K562 (cell line): ENCODE measurements around the gene LONP1. TPM values are rescaled to one million over a fixed set of nuclear protein-coding genes. Genes with fewer than 3 reads are reported as not detected.

ENCODE experiments used
- ATAC-seq: fragments of 200-7000 bp; cut with Tn5 transposase; 3 replicates; pipeline ENCODE4 v1.9.1; 2020; ENCODE audit warnings: moderate library complexity
- BruUV-seq: library from RNA; stranded (reverse); fragments of 400-500 nt; replicated peaks from 2 replicates; lab custom pipeline; 2021; lab: Mats Ljungman, UMichigan
- CTCF ChIA-PET: fragments of 300-600 bp; formaldehyde crosslinking; extraction: SDS; loops from one replicate; lab custom pipeline; 2021; ENCODE audit warnings: low intra/inter-chr PET ratio; lab: Yijun Ruan, JAX
- POLR2A ChIA-PET: fragments of 300-600, 350-650 bp; sonication (Branson Sonifier 250); formaldehyde crosslinking; extraction: SDS; loops from one replicate; lab custom pipeline; 2021; ENCODE audit warnings: antibody characterized with exemption, inconsistent platforms; lab: Yijun Ruan, JAX
- DNase-seq, 4 experiments: peaks; one replicate each; pipeline versions ENCODE4 v3.0.0 to v3.0.0-alpha.2; 2011 to 2018; ENCODE audit warnings: low spot score in 3 of 4, mixed read lengths in 3 of 4; ENCODE audit errors: extremely low read depth in 1 of 4
- FAIRE-seq: peaks from 2 replicates; lab custom pipeline; 2011; peaks lifted over from hg19 to GRCh38; lab: Jason Lieb, UNC
- H2AFZ ChIP-seq: 2 replicates; pipeline ENCODE4 v1.6.0; 2011; ENCODE audit warnings: low read depth, low read length, control low read depth, inconsistent platforms
- H3K27ac ChIP-seq: fragments of 200-600 bp; 3 replicates; pipeline ENCODE4 v1.8.0; 2011; ENCODE audit warnings: low read depth, mild to moderate bottlenecking, control low read depth, inconsistent platforms, low read length, moderate library complexity, mixed read lengths; ENCODE audit errors: extremely low read depth
- H3K27me3 ChIP-seq, 2 experiments: fragments of 300-600 bp in 1 of 2; 2 replicates in 1 of 2; 3 replicates in 1 of 2; pipeline versions ENCODE4 v1.6.0 to v1.8.0; 2011; ENCODE audit warnings: inconsistent platforms in 2 of 2, low read length in 2 of 2, mild to moderate bottlenecking in 1 of 2, mixed read lengths in 1 of 2, moderate library complexity in 1 of 2; ENCODE audit not compliant: control insufficient read depth in 2 of 2, insufficient read depth in 2 of 2
- H3K36me3 ChIP-seq: fragments of 300-600 bp; 3 replicates; pipeline ENCODE4 v1.8.0; 2011; ENCODE audit warnings: mild to moderate bottlenecking, low read length, inconsistent platforms; ENCODE audit not compliant: control insufficient read depth, insufficient read depth
- H3K4me1 ChIP-seq, 2 experiments: fragments of 200-600 bp in 1 of 2; replicated peaks in 1 of 2; 2 replicates in 1 of 2; 3 replicates in 1 of 2; pipeline versions ENCODE4 v1.5.1 to v1.8.0; 2011; ENCODE audit warnings: inconsistent platforms in 2 of 2, low read length in 2 of 2, mild to moderate bottlenecking in 1 of 2, mixed read lengths in 1 of 2, moderate library complexity in 1 of 2; ENCODE audit not compliant: control insufficient read depth in 2 of 2, insufficient read depth in 2 of 2
- H3K4me2 ChIP-seq: 2 replicates; pipeline ENCODE4 v1.6.1; 2011; ENCODE audit warnings: low read length, control low read depth, inconsistent platforms, mixed read lengths; ENCODE audit not compliant: insufficient read depth
- H3K4me3 ChIP-seq: fragments of 200-600 bp; sonication (generic), shearing (Covaris generic); 2 replicates; pipeline ENCODE4 v1.5.1; 2016; ENCODE audit warnings: control low read depth, inconsistent platforms
- H3K79me2 ChIP-seq: fragments of 200-600 bp; 3 replicates; pipeline ENCODE4 v1.8.0; 2011; ENCODE audit warnings: low read length, inconsistent platforms; ENCODE audit not compliant: control insufficient read depth, insufficient read depth
- H3K9ac ChIP-seq, 2 experiments: 2 replicates each; pipeline versions ENCODE4 v1.6.0 to v1.6.1; 2011; ENCODE audit warnings: low read depth in 2 of 2, low read length in 2 of 2, control low read depth in 1 of 2, inconsistent platforms in 1 of 2, mild to moderate bottlenecking in 1 of 2, mixed read lengths in 1 of 2; ENCODE audit not compliant: insufficient read depth in 1 of 2
- H3K9me1 ChIP-seq: one replicate; pipeline ENCODE4 v1.6.0; 2011; ENCODE audit warnings: inconsistent platforms, mild to moderate bottlenecking, low read length, moderate library complexity; ENCODE audit not compliant: control insufficient read depth, insufficient read depth
- H3K9me3 ChIP-seq: replicated peaks from 2 replicates; pipeline ENCODE4 v1.5.1; 2011; ENCODE audit warnings: low read depth, low read length, inconsistent platforms; ENCODE audit not compliant: control insufficient read depth, insufficient read depth
- H4K20me1 ChIP-seq: replicated peaks from 2 replicates; pipeline ENCODE4 v1.6.1; 2011; ENCODE audit warnings: low read length, inconsistent platforms, mixed read lengths; ENCODE audit not compliant: control insufficient read depth, insufficient read depth
- ESRRB ChIP-seq: fragments of 250-450 bp; sonication (Bioruptor Pico); IDR thresholded peaks from 2 replicates; pipeline ENCODE4 v1.5.0; 2020; ENCODE audit warnings: mild to moderate bottlenecking, moderate library complexity, borderline replicate concordance
- EWSR1 ChIP-seq: fragments of 450-650 bp; IDR thresholded peaks from 2 replicates; pipeline ENCODE4 v1.6.1; 2018; ENCODE audit warnings: borderline replicate concordance, mild to moderate bottlenecking, low read depth, moderate library complexity; ENCODE audit not compliant: partially characterized antibody
- MYNN ChIP-seq, 2 experiments: sonication (generic); formaldehyde crosslinking in 1 of 2; IDR thresholded peaks; 2 replicates each; pipeline versions ENCODE4 v1.5.0 to v1.6.1; 2016 to 2020; ENCODE audit warnings: antibody characterized with exemption in 1 of 2, missing genetic modification reagents in 1 of 2
- PCBP1 ChIP-seq: fragments of 200-400 bp; formaldehyde crosslinking; IDR thresholded peaks from 2 replicates; pipeline ENCODE4 v1.6.1; 2018; ENCODE audit warnings: mild to moderate bottlenecking, low read depth, low read length; ENCODE audit not compliant: poor library complexity, severe bottlenecking
- POLR2AphosphoS2 ChIP-seq: IDR thresholded peaks from 2 replicates; pipeline ENCODE4 v1.6.1; 2012; ENCODE audit warnings: low read length, improper control_type of control experiment
- SP1 ChIP-seq: sonication (generic); formaldehyde crosslinking; IDR thresholded peaks from 2 replicates; pipeline ENCODE4 v1.8.1; 2022; ENCODE audit warnings: mild to moderate bottlenecking, missing genetic modification reagents
- WGBS: fragments of 100-300 bp; shearing (Covaris generic); methylation state at CpG from one replicate; pipeline ENCODE4 v1.1.6; 2016; ENCODE audit warnings: low coverage, mixed read lengths; ENCODE audit not compliant: insufficient coverage; ENCODE audit errors: missing lambda C conversion rate; 5-methylcytosine and 5-hydroxymethylcytosine counted together
- in situ Hi-C: fragments of 300-500 bp; cut with MboI; formaldehyde crosslinking; loops from 4 replicates; pipeline ENCODE4 v1.15.0; 2018; ENCODE audit warnings: inconsistent platforms, mixed read lengths
- intact Hi-C: fragments of 100-400 bp; cut with micrococcal nuclease; formaldehyde crosslinking; loops from 2 replicates; pipeline ENCODE4 v1.14.2; 2022
- polyA plus RNA-seq, 8 experiments: library from polyadenylated mRNA; depleted of rRNA in 4 of 8; stranded (reverse) in 5 of 8; unstranded in 3 of 8; fragments of >200 nt; fragmentation: Nextera tagmentation in 2 of 8; fragmentation: Illumina TruSeq in 1 of 8; extraction: Ambion mirVana in 2 of 8; extraction: Trizol in 1 of 8; gene quantifications; 2 replicates each; pipeline versions ENCODE4 v1.2.1 to v1.2.3, GENCODE V29; 2011 to 2014; ENCODE audit warnings: inconsistent platforms in 1 of 8, missing spikeins in 1 of 8
- total RNA-seq, 7 experiments: library from RNA; depleted of rRNA in 6 of 7; stranded (reverse); fragments of >200 nt in 6 of 7; fragmentation: Illumina TruSeq in 2 of 7; extraction: Trizol in 2 of 7; gene quantifications; 2 replicates each; pipeline versions ENCODE4 v1.2.1 to v1.2.3, GENCODE V29; 2011 to 2021; ENCODE audit warnings: low replicate concordance in 1 of 7
- TF ChIP-seq, protein P1 (sequence below): sonication (generic); formaldehyde crosslinking; IDR thresholded peaks from 2 replicates; pipeline ENCODE4 v1.8.0; 2023; ENCODE audit warnings: missing genetic modification reagents, mild to moderate bottlenecking, borderline replicate concordance
- TF ChIP-seq, protein P2 (sequence below): fragments of 200-800 bp; sonication (Bioruptor generic); IDR thresholded peaks from 2 replicates; pipeline ENCODE4 v1.6.1; 2016; ENCODE audit warnings: missing genetic modification characterization, missing compliant biosample characterization

The LONP1 gene
- total and polyA plus RNA-seq, 9 of the 15 experiments (the other 6 are each of a cell fraction or from before 2014, with no cell fraction given): 1.1 to 238 (median 84.5) TPM

DNA sequence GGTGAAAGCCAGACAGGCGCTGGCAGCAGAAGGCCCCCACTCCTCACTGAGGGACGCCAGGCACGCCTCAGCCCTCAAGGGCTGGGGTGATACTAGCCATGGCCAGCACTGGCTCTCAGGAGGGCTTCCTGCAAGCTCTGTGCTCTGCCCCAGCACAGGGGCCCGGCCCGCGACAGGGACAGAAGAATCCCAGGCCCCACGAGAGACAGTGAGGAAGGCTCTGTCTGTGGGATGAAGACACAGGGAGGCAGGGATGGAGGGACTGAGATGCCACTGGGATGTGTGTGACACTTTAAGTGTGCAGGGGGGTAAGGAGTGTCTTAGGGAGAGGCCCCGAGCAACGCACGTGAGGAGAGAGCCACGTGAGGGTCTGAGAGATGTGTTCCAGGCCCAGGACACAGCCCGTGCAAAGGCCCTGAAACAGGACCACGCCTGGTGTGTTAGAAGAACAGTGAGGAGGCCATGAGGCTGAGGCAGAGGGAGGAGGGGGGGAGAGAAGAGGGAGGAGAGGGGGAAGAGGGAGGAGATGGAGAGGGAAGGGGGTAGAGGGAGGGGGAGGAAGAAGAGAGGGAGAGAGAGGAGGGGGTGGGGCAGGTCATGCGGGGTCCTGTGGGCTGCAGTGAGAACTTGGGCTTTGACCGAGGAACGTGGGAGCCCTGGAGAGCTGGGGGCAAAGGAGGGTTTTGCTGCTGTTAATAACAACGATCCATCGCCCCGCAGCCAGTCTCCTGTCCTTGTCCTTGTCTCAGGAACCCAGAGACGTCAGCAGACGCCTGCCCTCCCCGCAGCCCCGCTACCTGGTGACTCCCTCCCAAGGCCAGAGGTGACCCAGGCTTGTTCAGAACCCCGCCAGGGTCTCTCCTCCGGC lies 22.7 kb downstream of the LONP1 start:
- intact Hi-C loops: no loop called here
- H2AFZ ChIP-seq: no peak overlapping the region
- no peak for FAIRE-seq
- peaks cover 7 to 66% of the 10 kb centered on the region in 2 experiments for H3K4me1 ChIP-seq
- no peaks in the 10 kb centered on the region for H3K27me3 ChIP-seq
- peaks cover 13% of the 10 kb centered on the region for H3K9me1 ChIP-seq
- H3K79me2 ChIP-seq: peaks cover 51% of the 10 kb centered on the region
- ATAC-seq: no peak
- no peaks in the 10 kb centered on the region for H3K9me3 ChIP-seq
- H3K36me3 ChIP-seq: peaks cover 90% of the 10 kb centered on the region
- H3K27ac ChIP-seq: no peak overlapping the region
- peaks cover 49% of the 10 kb centered on the region for H4K20me1 ChIP-seq
- BruUV-seq: no TSS peak
- 81% methylated on average over 22 of the region's 25 CpGs for WGBS
- POLR2A ChIA-PET: interaction anchor here (0.6 to 2.7 kb wide), 6 partner anchors 7 to 21 kb away, joined by 3 to 34 read pairs (median 4); partner anchors contain the start of gene RPL36
- in situ Hi-C loops: no loop called here
- no peak overlapping the region; a peak in 1 of 4 replicates for H3K9ac ChIP-seq
- H3K4me3 ChIP-seq: no peak overlapping the region
- no peak overlapping the region for H3K4me2 ChIP-seq
- no peak for DNase-seq
- CTCF ChIA-PET: no interaction called here
- TF ChIP-seq, protein P1, sequence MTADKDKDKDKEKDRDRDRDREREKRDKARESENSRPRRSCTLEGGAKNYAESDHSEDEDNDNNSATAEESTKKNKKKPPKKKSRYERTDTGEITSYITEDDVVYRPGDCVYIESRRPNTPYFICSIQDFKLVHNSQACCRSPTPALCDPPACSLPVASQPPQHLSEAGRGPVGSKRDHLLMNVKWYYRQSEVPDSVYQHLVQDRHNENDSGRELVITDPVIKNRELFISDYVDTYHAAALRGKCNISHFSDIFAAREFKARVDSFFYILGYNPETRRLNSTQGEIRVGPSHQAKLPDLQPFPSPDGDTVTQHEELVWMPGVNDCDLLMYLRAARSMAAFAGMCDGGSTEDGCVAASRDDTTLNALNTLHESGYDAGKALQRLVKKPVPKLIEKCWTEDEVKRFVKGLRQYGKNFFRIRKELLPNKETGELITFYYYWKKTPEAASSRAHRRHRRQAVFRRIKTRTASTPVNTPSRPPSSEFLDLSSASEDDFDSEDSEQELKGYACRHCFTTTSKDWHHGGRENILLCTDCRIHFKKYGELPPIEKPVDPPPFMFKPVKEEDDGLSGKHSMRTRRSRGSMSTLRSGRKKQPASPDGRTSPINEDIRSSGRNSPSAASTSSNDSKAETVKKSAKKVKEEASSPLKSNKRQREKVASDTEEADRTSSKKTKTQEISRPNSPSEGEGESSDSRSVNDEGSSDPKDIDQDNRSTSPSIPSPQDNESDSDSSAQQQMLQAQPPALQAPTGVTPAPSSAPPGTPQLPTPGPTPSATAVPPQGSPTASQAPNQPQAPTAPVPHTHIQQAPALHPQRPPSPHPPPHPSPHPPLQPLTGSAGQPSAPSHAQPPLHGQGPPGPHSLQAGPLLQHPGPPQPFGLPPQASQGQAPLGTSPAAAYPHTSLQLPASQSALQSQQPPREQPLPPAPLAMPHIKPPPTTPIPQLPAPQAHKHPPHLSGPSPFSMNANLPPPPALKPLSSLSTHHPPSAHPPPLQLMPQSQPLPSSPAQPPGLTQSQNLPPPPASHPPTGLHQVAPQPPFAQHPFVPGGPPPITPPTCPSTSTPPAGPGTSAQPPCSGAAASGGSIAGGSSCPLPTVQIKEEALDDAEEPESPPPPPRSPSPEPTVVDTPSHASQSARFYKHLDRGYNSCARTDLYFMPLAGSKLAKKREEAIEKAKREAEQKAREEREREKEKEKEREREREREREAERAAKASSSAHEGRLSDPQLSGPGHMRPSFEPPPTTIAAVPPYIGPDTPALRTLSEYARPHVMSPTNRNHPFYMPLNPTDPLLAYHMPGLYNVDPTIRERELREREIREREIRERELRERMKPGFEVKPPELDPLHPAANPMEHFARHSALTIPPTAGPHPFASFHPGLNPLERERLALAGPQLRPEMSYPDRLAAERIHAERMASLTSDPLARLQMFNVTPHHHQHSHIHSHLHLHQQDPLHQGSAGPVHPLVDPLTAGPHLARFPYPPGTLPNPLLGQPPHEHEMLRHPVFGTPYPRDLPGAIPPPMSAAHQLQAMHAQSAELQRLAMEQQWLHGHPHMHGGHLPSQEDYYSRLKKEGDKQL: no peak
- TF ChIP-seq, protein P2, sequence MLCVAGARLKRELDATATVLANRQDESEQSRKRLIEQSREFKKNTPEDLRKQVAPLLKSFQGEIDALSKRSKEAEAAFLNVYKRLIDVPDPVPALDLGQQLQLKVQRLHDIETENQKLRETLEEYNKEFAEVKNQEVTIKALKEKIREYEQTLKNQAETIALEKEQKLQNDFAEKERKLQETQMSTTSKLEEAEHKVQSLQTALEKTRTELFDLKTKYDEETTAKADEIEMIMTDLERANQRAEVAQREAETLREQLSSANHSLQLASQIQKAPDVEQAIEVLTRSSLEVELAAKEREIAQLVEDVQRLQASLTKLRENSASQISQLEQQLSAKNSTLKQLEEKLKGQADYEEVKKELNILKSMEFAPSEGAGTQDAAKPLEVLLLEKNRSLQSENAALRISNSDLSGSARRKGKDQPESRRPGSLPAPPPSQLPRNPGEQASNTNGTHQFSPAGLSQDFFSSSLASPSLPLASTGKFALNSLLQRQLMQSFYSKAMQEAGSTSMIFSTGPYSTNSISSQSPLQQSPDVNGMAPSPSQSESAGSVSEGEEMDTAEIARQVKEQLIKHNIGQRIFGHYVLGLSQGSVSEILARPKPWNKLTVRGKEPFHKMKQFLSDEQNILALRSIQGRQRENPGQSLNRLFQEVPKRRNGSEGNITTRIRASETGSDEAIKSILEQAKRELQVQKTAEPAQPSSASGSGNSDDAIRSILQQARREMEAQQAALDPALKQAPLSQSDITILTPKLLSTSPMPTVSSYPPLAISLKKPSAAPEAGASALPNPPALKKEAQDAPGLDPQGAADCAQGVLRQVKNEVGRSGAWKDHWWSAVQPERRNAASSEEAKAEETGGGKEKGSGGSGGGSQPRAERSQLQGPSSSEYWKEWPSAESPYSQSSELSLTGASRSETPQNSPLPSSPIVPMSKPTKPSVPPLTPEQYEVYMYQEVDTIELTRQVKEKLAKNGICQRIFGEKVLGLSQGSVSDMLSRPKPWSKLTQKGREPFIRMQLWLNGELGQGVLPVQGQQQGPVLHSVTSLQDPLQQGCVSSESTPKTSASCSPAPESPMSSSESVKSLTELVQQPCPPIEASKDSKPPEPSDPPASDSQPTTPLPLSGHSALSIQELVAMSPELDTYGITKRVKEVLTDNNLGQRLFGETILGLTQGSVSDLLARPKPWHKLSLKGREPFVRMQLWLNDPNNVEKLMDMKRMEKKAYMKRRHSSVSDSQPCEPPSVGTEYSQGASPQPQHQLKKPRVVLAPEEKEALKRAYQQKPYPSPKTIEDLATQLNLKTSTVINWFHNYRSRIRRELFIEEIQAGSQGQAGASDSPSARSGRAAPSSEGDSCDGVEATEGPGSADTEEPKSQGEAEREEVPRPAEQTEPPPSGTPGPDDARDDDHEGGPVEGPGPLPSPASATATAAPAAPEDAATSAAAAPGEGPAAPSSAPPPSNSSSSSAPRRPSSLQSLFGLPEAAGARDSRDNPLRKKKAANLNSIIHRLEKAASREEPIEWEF (CRISPR knock-in tag): no peak
- TF ChIP-seq SP1 (no peak), ESRRB (CRISPR knock-in tag) (no peak), MYNN (IDR thresholded peaks at IDR 0.05) (peak; percentile 6; the same call in 1 of the 2 replicates), MYNN (CRISPR knock-in tag; IDR thresholded peaks at IDR 0.05) (no peak), PCBP1 (peak; percentile 51), POLR2AphosphoS2 (0 out of 2 replicates have a peak, but pooled peaks have one; percentile 35), EWSR1 (no peak)
